G401 (cell line): Measurements from ENCODE around the gene MAST4. TPM values are rescaled to one million over a fixed set of nuclear protein-coding genes. Genes with fewer than 3 reads are reported as not detected.
"Not testable (repeated sequence)": the region's sequence is repeated elsewhere in the genome, so short reads cannot be mapped to it uniquely, and the experiment has no call there.

ENCODE experiments used
- DNase-seq: peaks from one replicate; pipeline ENCODE4 v3.0.0-alpha.2; 2015; ENCODE audit warnings: low spot score
- in situ Hi-C: cut with HindIII; loops from 2 replicates; pipeline ENCODE4 v1.10.0; 2016; ENCODE audit warnings: low sequenced_read_pairs, mixed read lengths
- total RNA-seq: library from RNA; depleted of rRNA; stranded (reverse); fragments of >200 nt; shearing (Covaris generic); gene quantifications from 2 replicates; pipeline ENCODE4 v1.2.3, GENCODE V29; 2014

Gene MAST4
- total RNA-seq, 1 experiment from 2014 or later: not detected

DNA sequence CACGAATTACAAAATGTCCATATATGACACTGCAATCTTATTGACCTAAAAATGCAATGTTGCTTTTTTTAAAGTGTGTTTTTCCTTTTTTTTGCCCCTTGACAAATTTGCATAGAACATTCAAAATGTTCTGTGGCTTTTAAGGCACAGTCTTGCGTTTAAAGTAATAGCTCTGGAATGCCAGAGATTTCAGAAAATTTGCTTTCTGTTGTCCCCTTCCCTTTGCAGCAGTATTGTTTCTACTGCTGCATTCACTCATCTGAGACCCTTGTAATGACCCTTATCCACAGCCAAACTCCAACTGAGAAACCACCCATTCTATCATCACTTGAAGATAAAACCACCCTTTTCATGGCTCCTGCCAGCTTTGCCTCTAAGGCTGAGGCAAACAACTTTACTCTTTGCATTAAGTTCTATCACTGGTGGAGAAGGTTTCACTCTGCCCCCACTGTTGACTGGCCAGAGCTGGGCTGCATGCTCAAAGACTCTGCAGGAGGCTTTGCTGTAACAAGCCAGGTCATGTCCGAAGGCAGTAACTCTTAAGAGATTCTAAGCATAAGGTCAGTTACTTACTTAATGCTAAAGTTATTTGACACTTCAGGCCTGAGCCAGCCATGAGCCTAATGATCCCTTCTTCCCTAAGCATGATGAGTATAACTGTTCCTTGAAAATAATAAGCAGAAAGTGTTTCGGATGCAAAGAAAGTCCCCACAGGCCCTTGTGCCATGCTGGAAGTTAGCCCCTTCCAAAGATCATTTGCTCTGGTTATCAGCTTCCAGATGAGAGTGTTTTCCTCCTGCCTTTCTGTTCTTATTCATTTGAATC is 498.5 kb downstream of the MAST4 start:
- in situ Hi-C loops: no loop called here
- DNase-seq: no peak

DNA sequence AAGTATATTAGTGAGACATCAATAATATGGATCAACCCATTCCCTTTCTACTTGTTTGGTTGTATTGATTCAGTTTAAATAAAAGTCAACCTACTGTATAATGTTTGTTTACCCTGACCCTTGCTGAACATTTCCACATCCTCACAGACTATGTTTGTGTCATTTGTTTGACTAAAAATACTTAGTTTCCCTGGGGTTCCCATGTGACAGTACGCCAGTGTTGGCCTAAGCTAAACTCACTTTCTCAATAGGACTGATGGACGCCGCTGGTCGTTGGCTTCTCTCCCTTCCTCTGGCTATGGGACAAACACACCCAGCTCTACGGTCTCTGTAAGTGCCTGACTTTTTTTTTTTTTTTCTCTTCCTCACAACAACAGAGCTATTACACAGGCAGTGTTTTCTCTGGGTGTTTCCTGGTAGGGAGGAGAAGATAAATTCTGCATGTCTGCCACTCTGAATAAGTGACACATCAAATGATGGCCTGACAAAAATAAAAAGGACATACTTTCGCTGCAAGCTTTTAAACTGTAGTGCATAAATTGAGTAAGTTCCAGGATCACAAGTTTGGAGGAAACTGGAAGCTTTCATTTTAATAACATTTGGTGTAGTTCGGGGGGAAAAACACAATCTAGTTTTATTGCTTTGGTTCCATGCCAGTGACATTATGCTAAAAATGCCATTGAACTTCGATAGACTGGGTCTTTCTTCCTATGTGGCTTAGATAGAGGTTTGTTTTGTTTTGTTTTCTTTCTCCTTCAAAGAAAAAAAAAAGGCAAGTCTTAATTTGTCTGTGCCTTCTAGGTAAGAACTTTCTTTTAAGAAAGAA is 499.4 kb downstream of the MAST4 start:
- in situ Hi-C loops: no loop called here
- peak; percentile 19 for DNase-seq

DNA sequence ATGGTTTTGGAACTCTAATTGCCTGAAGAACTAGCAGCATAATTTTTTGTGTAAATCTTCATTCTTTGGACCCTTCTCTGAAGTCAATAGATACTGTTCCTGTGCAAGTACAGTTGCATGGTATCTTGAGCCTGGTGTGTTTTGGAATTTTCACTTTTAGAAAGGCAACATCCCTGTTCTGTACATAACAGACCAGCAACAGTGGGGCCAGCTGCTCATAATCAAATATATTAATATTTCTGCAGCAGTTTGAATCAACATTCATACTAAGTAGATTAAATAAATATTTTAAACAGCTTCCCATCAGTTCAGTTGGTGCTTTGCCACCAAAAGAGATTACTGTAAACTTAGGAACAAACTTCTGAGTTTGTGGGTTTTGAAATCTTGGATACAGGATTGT is 502.5 kb downstream of the MAST4 start:
- DNase-seq: no peak
- in situ Hi-C loops: no loop called here

DNA sequence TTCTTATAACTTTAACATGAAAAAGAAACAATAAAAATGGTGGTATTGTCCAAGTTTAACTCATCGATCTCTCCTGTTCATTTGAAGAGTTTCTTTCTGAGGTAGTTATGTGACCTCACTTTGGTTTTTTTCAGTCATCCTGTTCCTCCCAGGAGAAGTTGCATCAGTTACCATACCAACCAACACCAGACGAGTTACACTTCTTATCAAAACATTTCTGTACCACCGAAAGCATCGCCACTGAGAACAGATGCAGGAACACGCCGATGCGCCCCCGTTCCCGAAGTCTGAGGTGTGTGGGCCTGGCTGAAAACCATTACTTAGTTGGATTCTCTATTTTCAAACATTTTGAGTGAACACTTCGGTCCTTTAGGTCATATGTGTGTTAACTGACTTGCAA is 504.1 kb downstream of the MAST4 start:
- in situ Hi-C loops: no loop called here
- no peak for DNase-seq

DNA sequence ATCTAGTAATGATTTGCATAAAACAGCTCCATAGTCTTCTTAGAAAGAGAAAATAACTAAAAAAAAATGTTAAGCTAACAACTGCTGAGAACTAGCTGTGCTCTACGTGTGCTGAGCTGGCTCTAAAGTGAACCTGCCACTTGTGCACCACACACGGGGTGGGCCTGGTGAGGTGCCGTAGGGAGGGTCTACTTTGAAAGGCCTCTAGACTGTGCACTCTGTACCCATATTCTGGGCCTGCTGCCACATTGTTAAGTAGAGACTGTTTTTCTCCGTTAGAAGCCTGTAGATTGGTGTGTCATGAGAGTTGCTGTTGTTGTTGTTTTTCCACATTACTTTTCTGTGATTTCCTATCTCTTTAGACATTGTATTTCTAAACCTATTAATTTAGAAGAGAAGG is 506.5 kb downstream of the MAST4 start:
- in situ Hi-C loops: no loop called here
- DNase-seq: no peak

DNA sequence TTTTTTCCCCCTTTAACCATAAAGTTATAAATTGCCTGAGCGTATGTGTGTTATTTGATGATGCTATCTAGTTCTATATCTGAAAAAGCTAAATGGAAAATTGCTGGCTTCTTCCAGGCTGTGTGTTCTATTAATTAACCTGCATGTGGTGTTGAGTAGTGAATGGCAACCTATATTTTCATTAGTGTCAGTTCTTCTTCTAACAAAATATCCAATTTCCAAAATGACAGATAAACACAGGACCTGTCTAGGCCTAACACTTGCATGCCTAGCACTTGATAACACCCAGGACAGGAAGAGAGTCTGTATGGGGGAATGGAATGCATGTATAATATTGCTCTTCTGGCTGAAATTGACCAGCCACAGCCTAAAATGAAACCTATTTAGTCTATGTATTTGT is 508.7 kb downstream of the MAST4 start:
- DNase-seq: no peak
- in situ Hi-C loops: no loop called here

DNA sequence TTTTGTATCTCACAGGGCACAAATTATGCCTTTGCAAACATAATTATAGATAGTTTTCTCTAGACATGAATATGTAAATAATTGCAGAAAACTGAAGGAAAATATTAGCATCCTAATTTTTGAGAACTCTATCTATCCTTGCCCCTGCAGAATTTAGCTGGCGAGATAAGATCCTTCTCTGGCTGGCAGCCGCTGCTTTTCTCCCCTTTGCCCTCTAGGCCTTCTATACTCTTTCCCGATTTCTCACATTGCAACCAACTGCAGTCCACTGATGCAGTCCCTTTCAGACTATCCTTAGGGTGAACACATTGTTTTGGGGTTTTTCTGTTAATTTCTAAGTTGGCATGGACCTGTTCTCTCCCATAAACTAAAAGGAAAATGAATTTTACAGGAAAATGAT is 509.1 kb downstream of the MAST4 start:
- in situ Hi-C loops: no loop called here
- no peak for DNase-seq

DNA sequence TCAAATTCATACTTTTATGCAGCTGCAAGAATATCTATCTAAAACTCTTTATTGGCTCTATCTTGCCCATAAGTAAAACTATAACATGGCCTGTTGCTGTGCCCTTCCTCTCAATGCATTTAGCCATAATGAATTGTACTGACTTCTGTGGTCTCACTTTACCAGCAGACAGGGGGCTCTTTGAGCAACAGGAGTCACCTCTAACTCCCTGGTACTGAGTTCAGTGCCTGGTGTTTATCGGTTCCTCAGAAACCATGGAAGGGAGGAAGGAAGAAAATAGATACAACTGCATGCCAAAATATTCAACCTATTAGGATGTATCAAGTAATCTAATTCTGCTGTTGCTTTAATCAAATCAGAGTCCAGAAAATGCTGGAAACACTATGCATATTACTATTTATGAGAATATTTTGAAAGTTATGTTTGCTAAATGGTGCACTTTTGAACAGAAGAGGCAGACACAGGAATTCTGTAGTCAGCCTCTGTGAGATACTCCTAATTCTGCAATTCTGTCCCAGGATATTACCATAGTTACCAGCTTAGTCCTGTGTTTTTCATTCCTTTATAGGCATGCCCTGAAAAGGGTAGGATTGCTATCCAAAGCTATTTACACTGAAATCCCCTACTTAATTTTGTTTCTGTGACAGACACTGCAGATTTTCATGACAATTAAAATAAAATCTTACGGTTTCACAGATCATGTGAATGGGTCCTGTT is 510.6 kb downstream of the MAST4 start:
- in situ Hi-C loops: no loop called here
- DNase-seq: no peak

DNA sequence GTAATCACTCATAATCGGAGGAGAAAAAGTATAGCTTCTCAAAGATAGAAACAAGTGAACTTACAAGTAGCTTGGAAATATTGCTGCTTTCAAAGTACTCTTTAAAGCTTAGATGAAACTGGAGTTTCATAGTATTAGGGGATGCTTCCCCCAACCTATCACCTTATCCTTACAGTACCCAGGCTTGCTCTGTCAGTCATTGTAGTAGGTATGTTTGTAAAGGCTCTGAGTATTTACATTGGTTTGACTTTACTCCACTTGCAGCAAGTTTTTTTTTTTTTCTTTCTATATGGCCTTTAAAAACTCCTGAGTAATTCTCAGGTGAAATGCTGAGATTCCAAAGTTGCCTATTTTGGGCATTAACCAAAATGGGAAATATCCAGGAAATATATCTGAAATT is 515.6 kb downstream of the MAST4 start:
- in situ Hi-C loops: no loop called here

DNA sequence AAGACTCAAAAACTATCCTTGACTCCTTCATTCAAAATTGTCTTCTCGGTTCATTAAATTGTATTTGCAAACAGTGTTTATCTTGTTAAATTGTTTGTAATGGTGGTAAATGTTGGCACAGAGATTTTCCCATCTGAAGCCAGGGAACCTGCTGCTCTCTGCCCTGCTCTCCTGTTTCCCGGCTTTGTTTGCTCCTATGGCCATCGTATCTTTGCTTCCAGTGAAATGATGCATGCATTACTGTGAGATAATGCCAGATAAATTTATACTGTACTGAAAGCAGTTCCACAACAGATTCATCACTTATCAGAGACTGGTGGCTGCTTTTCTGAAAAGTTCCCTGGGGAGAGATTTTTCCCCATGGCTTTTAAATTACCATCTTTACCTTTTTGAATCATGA is 519.1 kb downstream of the MAST4 start:
- in situ Hi-C loops: no loop called here
- DNase-seq: peak; percentile 8

More for the DNA sequence above, 515.6 kb downstream of the MAST4 start:
- DNase-seq: no peak

DNA sequence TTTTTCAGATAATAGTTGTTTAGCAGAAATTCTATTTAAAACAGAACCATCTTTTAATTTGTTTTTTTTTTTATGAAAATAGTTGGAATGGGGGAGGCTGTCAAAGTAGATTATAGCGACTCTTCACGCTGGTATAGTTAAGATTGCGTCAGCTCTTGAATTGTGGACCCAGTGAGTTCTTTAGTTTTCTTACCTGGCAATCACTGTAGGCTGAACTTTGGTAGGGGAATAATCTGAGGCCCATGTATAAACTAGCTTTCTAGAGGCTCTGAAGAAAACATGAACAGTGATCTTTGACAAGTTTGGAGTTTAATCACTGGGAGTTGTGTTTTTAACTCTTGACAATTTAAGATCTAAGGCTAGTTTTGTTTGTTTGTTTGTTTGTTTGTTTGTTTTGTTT is 519.6 kb downstream of the MAST4 start:
- in situ Hi-C loops: no loop called here
- no peak for DNase-seq

DNA sequence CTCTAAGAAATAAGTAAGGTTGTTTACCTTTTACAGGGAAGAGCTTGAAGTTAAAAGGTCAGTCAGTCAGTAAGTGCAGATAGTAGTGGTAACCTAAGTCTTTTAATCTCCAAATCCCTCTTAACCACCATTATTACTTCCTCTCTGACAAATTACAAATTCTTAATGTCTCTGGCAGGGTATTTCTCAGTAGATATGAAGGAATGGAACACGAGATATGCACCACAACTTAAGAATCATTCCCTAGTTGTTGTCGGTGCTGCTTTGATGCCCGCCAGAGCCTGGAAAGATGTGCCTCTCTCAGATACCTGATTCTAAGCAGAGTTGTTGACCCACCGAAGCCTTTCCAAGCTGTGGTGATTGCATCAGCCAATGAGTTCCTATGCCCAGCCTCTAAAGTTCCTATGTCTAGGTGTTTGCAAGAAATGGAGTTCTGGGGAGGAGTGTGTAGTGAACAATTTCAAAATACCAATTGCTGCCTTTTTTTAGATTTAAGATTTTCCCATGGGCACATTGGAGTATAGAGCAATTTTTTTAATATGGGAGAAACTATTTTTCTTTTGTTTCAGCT is 521.9 kb downstream of the MAST4 start:
- DNase-seq: no peak
- in situ Hi-C loops: no loop called here

DNA sequence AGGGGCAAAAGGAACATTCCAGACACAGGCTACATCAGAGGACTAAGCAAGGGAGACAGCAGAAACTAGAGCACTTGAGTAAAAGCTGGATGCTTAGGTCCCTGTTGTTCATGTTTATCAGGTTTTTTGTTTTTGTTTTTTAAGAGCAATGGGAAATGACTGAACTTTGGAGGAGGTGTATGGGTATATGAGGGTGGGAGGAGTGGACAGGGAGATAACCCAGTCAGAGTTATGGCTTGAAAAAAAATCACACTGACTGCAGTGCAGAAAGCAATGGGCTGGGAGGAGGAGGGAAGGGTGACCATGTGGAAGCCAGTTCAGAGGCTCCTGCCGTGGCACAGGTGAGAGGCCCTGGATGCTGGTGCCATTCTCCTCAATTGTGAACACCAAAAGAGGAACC is 522.8 kb downstream of the MAST4 start:
- no peak for DNase-seq
- in situ Hi-C loops: no loop called here

DNA sequence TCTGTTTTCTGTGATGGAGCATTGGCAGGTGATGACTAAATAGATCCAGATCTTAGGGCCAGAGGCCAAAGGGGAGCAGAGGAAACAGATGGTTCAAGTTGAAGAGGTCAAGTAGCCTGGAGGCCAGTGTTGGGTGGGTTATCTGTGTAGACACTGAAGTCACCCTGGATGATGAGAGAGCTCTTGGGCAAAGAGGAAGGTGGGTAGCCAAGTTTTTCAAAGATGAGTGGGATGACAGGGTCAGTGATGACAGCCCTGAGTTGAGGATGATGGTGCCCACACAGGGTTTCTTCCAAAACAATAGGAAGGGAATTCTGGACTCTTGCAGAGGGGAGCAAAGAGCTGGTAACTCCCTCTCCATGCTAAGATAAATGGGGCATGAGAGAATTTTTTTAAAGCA is 523.8 kb downstream of the MAST4 start:
- in situ Hi-C loops: no loop called here

DNA sequence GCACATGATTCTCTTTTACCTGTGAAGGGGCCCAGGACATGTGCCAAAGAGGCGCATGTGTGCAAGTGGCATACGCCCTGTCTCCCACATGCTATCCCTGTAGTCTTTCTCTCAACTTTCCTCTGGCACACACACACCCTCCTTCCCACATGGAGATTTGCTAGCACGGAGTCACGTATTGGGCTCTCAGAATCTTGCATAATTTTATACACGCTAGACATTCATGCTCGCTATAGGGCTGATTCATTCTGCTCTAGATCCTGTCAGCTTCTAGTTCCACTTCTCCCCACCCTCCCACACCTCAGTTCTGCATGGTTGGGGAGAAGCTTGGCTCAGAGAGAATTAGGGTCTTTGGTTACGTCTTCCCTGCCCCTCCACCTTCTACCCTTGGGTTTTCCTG is 527.6 kb downstream of the MAST4 start:
- in situ Hi-C loops: no loop called here
- no peak for DNase-seq

More for the DNA sequence above, 523.8 kb downstream of the MAST4 start:
- DNase-seq: no peak

DNA sequence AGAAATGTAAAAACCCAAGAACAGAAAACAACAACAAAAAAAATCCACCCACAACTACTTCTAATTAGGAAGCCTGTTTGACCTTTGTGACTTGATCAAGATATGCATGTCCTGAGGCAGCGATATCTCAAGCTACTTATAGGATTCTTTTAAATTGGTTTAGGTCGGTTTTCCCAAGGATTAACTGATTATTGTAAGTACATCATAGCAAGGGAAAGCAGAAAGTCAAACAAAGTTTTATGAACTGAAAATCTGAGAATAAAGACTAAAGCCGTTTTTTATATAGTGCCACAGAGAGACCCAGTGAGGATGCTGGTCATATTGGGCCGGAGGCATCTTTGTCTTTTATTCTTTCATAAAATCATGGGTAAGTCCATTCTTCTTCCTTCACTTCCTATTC is 528.4 kb downstream of the MAST4 start:
- in situ Hi-C loops: no loop called here
- no peak for DNase-seq

DNA sequence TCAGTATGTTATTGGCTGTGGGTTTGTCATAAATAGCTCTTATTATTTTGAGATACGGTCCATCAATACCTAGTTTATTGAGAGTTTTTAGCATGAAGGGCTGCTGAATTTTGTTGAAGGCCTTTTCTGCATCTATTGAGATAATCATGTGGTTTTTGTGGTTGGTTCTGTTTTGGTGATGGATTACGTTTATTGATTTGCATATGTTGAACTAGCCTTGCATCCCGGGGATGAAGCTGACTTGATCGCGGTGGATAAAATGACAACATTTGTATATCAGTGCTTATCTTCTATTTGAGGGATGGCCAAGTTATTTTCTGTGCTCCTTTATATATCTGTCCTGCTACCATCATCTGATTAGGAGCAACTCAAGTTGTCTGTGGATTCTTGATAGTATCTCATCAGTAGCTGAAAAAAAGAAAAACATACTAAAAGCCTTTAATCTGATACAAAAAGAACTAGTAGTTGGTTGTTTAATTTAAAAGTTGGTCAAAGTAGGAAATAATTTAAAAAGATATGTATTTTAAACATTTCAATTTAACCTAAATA is 531.2 kb downstream of the MAST4 start:
- in situ Hi-C loops, DNase-seq: not testable (repeated sequence)

DNA sequence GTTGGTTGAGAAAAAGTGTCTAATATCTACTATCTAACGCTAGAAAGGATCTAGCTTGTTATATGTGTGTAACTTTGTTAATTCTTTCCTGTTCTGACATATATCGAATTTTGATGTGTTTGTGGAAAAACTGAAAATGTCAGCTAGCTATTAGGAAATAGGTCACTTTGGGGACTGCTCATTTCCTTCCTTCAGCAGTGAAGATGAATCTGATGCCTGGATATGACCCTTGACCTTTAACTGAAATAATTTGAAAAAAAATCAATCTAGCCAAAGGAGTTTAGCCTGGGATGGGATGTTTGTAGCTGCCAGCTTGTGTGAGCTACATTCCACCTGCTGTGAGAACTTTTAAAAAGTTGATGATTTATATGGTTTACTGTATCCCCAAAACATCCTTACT is 533.6 kb downstream of the MAST4 start:
- in situ Hi-C loops: no loop called here
- DNase-seq: no peak

DNA sequence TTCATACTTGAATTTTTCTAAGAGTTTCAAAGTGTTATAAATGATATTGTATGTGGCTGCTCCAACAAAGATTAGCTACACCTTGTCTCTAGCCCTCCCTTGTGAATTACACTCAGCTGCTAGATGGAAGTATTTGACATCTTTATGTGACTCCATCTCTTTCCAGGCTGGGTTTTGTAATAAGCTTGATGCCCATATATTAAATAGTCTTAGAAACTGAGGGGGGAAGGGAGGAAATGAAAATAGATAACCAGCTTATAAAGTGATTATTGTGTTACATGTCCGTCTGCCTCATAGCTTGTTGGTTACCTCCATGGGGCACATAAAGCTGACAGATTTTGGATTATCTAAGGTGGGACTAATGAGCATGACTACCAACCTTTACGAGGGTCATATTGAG is 537.0 kb downstream of the MAST4 start:
- in situ Hi-C loops: no loop called here
- DNase-seq: no peak
